ENCODE results near the gene LRRC9.

- TF ChIP-seq CTCF (conservative IDR thresholded peaks at IDR 0.05; ENCODE audit: low read length) (no peak), EZH2phosphoT487 (IDR thresholded peaks at IDR 0.05; ENCODE audit: borderline replicate concordance) (no peak)
Measured at GRCh38 chr14:59912443-59912842, 7.5 kb upstream of the LRRC9 start.
